Thyroid gland (tissue), 4 donors: ENCODE measurements around the gene PTGR1.

ENCODE experiments used
- CTCF ChIP-seq, 6 experiments: fragments of 200-600 bp in 3 of 6; fragments of 450-650 bp in 3 of 6; sonication (generic) in 3 of 6; IDR thresholded peaks; one replicate each; pipeline ENCODE4 v1.5.1; 2016 to 2019; ENCODE audit warnings: antibody characterized with exemption in 6 of 6, mild to moderate bottlenecking in 2 of 6, inconsistent platforms in 1 of 6, moderate library complexity in 1 of 6
- POLR2A ChIP-seq, 2 donors: fragments of 450-650 bp; IDR thresholded peaks; one replicate each; pipeline ENCODE4 v1.6.1; 2017; ENCODE audit warnings: antibody characterized with exemption in 2 of 2, mild to moderate bottlenecking in 2 of 2, moderate library complexity in 1 of 2

GRCh38 chr9:111637421-111637950 lies 38.0 kb upstream of the PTGR1 start:
- no peak for TF ChIP-seq CTCF (IDR thresholded peaks at IDR 0.05)
- no peak for TF ChIP-seq POLR2A (IDR thresholded peaks at IDR 0.05)
